ENCODE measurements around the gene RTTN.

The RTTN gene

GRCh38 chr18:70190529-70190928, 15.0 kb downstream of the RTTN start:
- no peaks in the 10 kb centered on the region for H3K9me3 Mint-ChIP-seq
- no peak overlapping the region for H3K27ac Mint-ChIP-seq
- peaks cover 8% of the 10 kb centered on the region for H3K4me1 Mint-ChIP-seq (ENCODE audit: low read depth)
- no peaks in the 10 kb centered on the region for H3K27me3 Mint-ChIP-seq (ENCODE audit: low read depth)
- H3K36me3 Mint-ChIP-seq (ENCODE audit: low read depth) = peaks cover 52% of the 10 kb centered on the region
- no peak overlapping the region for H3K4me3 Mint-ChIP-seq
- no peak for DNase-seq (ENCODE audit: low spot score)

DNA sequence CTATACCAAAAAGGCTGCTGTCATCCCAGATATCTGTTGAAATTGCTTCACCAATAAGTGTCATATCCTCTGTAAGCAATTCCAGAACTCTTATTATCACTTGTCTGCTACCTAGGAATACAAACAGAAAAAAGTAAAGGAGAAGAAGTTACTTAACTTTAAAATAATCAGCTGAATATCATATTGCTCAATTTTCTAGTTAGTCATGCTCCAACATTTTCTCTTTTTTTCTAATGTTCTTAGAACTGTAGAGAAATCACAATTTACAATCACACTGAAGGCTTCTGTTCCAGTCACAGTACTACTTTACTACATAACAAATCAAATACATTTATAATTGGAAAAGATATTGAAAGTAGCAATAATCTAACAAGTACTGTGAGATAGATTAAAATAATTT, 17.4 kb downstream of the RTTN start:
- Mint-ChIP-seq H3K9me3 (no peaks in the 10 kb centered on the region), H3K36me3 (ENCODE audit: low read depth) (peaks cover 55% of the 10 kb centered on the region), H3K27me3 (ENCODE audit: low read depth) (no peaks in the 10 kb centered on the region), H3K4me3 (no peak overlapping the region), H3K27ac (no peak overlapping the region), H3K4me1 (ENCODE audit: low read depth) (no peaks in the 10 kb centered on the region)
- no peak for DNase-seq (ENCODE audit: low spot score)

DNA sequence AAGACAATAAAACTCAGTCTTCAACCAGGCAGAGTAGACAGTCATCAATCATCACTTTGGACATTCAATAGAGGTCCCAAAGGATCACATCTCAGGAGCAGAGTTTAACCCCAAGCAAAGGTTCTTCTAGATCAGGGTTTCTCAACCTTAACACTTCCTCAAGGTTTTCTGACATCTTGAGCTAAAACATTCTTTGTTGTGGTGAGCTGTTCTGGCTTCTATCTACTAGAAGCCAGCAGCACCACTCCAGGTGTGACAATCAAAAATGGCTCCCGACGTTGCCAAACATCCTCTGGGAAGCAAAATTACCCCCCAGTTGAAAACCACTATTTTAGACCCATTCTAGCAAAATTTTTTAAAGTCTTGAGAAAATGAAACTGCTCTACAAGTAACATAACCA, 22.0 kb downstream of the RTTN start:
- no peak for DNase-seq (ENCODE audit: low spot score)
- no peaks in the 10 kb centered on the region for H3K27me3 Mint-ChIP-seq (ENCODE audit: low read depth)
- H3K4me1 Mint-ChIP-seq (ENCODE audit: low read depth) = no peaks in the 10 kb centered on the region
- H3K27ac Mint-ChIP-seq = no peak overlapping the region
- no peak overlapping the region for H3K4me3 Mint-ChIP-seq
- H3K9me3 Mint-ChIP-seq = no peaks in the 10 kb centered on the region
- H3K36me3 Mint-ChIP-seq (ENCODE audit: low read depth) = peaks cover 47% of the 10 kb centered on the region

DNA sequence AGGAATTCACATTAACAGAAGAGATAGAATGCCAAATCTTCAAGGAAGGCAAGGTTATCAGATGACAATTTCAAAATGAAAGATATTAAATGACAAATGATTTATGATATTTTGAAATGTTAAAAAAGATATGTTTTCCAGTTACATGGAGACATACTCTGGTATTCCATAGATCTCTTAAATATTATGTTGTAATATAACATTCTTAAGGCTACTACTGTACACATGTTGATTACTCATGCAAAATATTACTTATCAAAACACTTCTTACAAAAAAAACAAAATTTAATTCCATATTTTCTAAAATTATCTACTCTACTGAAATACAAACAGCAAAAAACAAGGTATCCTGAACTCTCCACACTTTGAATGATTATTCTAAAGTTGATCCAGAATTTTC, 22.9 kb downstream of the RTTN start:
- no peaks in the 10 kb centered on the region for H3K9me3 Mint-ChIP-seq
- H3K27ac Mint-ChIP-seq = no peak overlapping the region
- H3K4me3 Mint-ChIP-seq = no peak overlapping the region
- H3K36me3 Mint-ChIP-seq (ENCODE audit: low read depth) = peaks cover 45% of the 10 kb centered on the region
- no peaks in the 10 kb centered on the region for H3K4me1 Mint-ChIP-seq (ENCODE audit: low read depth)
- no peaks in the 10 kb centered on the region for H3K27me3 Mint-ChIP-seq (ENCODE audit: low read depth)
- no peak for DNase-seq (ENCODE audit: low spot score)

GRCh38 chr18:70181725-70182124, 23.8 kb downstream of the RTTN start:
- Mint-ChIP-seq H3K4me1 (ENCODE audit: low read depth) (no peaks in the 10 kb centered on the region), H3K27me3 (ENCODE audit: low read depth) (no peaks in the 10 kb centered on the region), H3K4me3 (no peak overlapping the region), H3K9me3 (no peaks in the 10 kb centered on the region), H3K36me3 (ENCODE audit: low read depth) (peaks cover 42% of the 10 kb centered on the region), H3K27ac (no peak overlapping the region)
- no peak for DNase-seq (ENCODE audit: low spot score)

DNA sequence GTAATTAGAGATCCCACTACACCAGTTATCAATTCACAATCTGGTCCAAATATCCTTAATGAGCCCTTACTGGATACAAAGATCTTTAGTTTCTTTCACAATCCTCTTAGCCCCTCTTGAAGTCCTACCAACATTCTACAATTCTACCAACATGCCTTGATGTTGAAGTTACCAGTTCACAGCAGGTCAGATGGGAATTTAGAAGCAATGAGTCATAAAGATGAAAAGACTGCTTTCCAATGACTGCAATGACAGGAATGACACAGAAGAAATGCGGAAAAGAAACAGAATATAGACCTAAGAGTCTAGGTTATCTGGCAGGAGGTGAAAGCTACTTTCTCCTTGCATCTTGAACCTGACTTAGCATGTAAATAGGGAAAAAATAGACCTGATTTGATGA, 24.5 kb downstream of the RTTN start:
- peaks cover 38% of the 10 kb centered on the region for H3K36me3 Mint-ChIP-seq (ENCODE audit: low read depth)
- no peaks in the 10 kb centered on the region for H3K27me3 Mint-ChIP-seq (ENCODE audit: low read depth)
- H3K27ac Mint-ChIP-seq = no peak overlapping the region
- H3K9me3 Mint-ChIP-seq = no peaks in the 10 kb centered on the region
- H3K4me1 Mint-ChIP-seq (ENCODE audit: low read depth) = no peaks in the 10 kb centered on the region
- H3K4me3 Mint-ChIP-seq = no peak overlapping the region
- no peak for DNase-seq (ENCODE audit: low spot score)

GRCh38 chr18:70176537-70176936, 28.9 kb downstream of the RTTN start:
- no peaks in the 10 kb centered on the region for H3K9me3 Mint-ChIP-seq
- H3K36me3 Mint-ChIP-seq (ENCODE audit: low read depth) = peaks cover 19% of the 10 kb centered on the region
- no peak overlapping the region for H3K27ac Mint-ChIP-seq
- H3K4me1 Mint-ChIP-seq (ENCODE audit: low read depth) = no peaks in the 10 kb centered on the region
- no peak for DNase-seq (ENCODE audit: low spot score)
- no peak overlapping the region for H3K4me3 Mint-ChIP-seq
- no peaks in the 10 kb centered on the region for H3K27me3 Mint-ChIP-seq (ENCODE audit: low read depth)

- Mint-ChIP-seq H3K27ac (no peak overlapping the region), H3K4me1 (ENCODE audit: low read depth) (peaks cover under 1% of the 10 kb centered on the region), H3K4me3 (no peak overlapping the region), H3K9me3 (no peaks in the 10 kb centered on the region), H3K36me3 (ENCODE audit: low read depth) (peaks cover 16% of the 10 kb centered on the region), H3K27me3 (ENCODE audit: low read depth) (no peaks in the 10 kb centered on the region)
- DNase-seq (ENCODE audit: low spot score) = no peak
Measured at GRCh38 chr18:70175216-70175615, 30.3 kb downstream of the RTTN start.

- Mint-ChIP-seq H3K27me3 (ENCODE audit: low read depth) (no peaks in the 10 kb centered on the region), H3K9me3 (no peaks in the 10 kb centered on the region), H3K4me3 (no peak overlapping the region), H3K36me3 (ENCODE audit: low read depth) (peaks cover 8% of the 10 kb centered on the region), H3K4me1 (ENCODE audit: low read depth) (peaks cover 2% of the 10 kb centered on the region), H3K27ac (no peak overlapping the region)
- DNase-seq (ENCODE audit: low spot score) = no peak
Measured at GRCh38 chr18:70172225-70172624, 33.3 kb downstream of the RTTN start.

- H3K27ac Mint-ChIP-seq = no peak overlapping the region
- DNase-seq (ENCODE audit: low spot score) = no peak
- H3K9me3 Mint-ChIP-seq = no peaks in the 10 kb centered on the region
- peaks cover 9% of the 10 kb centered on the region for H3K4me1 Mint-ChIP-seq (ENCODE audit: low read depth)
- H3K36me3 Mint-ChIP-seq (ENCODE audit: low read depth) = peaks cover 8% of the 10 kb centered on the region
- H3K4me3 Mint-ChIP-seq = no peak overlapping the region
- no peaks in the 10 kb centered on the region for H3K27me3 Mint-ChIP-seq (ENCODE audit: low read depth)
Measured at GRCh38 chr18:70169747-70170146, 35.7 kb downstream of the RTTN start.

DNA sequence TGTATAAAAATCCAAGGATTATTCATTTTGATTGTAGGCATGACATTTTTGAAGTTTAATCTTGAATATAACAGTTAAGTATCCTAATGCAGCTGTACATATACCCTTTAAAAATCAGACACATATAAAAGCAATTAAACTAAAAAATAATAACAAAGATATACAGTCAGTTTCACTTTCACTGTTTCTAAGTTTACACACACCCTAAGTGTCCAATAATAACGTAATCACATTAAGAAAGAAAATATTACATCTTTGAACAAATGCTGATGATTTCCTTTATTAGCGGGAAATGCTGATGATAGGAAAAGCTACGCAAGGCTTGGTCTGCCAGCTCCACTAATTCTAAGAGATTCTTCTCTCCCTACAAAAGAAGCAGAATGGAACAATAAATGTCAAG, 38.8 kb downstream of the RTTN start:
- peaks cover 9% of the 10 kb centered on the region for H3K4me1 Mint-ChIP-seq (ENCODE audit: low read depth)
- no peak overlapping the region for H3K4me3 Mint-ChIP-seq
- DNase-seq (ENCODE audit: low spot score) = no peak
- peaks cover 28% of the 10 kb centered on the region for H3K36me3 Mint-ChIP-seq (ENCODE audit: low read depth)
- H3K27ac Mint-ChIP-seq = no peak overlapping the region
- peaks cover 8% of the 10 kb centered on the region for H3K9me3 Mint-ChIP-seq
- no peaks in the 10 kb centered on the region for H3K27me3 Mint-ChIP-seq (ENCODE audit: low read depth)

GRCh38 chr18:70165936-70166335, 39.6 kb downstream of the RTTN start:
- DNase-seq (ENCODE audit: low spot score) = no peak
- Mint-ChIP-seq H3K36me3 (ENCODE audit: low read depth) (peaks cover 35% of the 10 kb centered on the region), H3K4me3 (no peak overlapping the region), H3K27me3 (ENCODE audit: low read depth) (no peaks in the 10 kb centered on the region), H3K9me3 (peaks cover 15% of the 10 kb centered on the region), H3K27ac (no peak overlapping the region), H3K4me1 (ENCODE audit: low read depth) (peaks cover 9% of the 10 kb centered on the region)

DNA sequence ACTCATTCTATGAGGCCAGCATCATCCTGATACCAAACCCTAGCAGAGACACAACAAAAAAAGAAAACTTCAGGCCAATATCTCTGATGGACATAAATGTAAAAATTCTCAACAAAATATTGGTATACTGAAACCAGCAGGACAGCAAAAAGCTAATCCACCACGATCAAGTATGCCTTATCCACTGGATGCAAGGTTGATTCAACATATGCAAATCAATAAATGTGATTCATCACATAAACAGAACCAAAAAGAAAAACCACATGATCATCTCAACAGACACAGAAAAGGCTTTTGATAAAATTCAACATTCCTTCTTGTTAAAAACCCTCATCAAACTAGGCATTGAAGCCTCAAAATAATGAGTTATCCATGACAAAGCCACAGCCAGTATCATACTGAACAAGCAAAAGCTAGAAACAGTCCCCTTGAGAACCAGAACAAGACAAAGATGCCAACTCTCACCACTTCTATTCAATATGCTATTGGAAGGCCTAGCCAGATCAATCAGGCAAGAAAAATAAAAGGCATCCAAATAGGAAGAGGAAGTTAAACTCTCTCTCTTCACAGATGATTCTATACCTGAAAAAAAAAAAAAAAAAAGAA, 45.3 kb downstream of the RTTN start:
- no peak overlapping the region for H3K27ac Mint-ChIP-seq
- no peak for DNase-seq (ENCODE audit: low spot score)

GRCh38 chr18:70158992-70159717, 46.3 kb downstream of the RTTN start:
- Mint-ChIP-seq H3K4me1 (ENCODE audit: low read depth) (peaks cover 17% of the 10 kb centered on the region), H3K9me3 (peaks cover 18% of the 10 kb centered on the region), H3K27me3 (ENCODE audit: low read depth) (no peaks in the 10 kb centered on the region), H3K4me3 (no peak overlapping the region), H3K36me3 (ENCODE audit: low read depth) (peaks cover 65% of the 10 kb centered on the region), H3K27ac (no peak overlapping the region)
- DNase-seq (ENCODE audit: low spot score) = no peak

More for the DNA sequence above, 45.3 kb downstream of the RTTN start:
- Mint-ChIP-seq H3K9me3 (peaks cover 18% of the 10 kb centered on the region), H3K27me3 (ENCODE audit: low read depth) (no peaks in the 10 kb centered on the region), H3K4me1 (ENCODE audit: low read depth) (peaks cover 9% of the 10 kb centered on the region), H3K4me3 (no peak overlapping the region), H3K36me3 (ENCODE audit: low read depth) (peaks cover 63% of the 10 kb centered on the region)

DNA sequence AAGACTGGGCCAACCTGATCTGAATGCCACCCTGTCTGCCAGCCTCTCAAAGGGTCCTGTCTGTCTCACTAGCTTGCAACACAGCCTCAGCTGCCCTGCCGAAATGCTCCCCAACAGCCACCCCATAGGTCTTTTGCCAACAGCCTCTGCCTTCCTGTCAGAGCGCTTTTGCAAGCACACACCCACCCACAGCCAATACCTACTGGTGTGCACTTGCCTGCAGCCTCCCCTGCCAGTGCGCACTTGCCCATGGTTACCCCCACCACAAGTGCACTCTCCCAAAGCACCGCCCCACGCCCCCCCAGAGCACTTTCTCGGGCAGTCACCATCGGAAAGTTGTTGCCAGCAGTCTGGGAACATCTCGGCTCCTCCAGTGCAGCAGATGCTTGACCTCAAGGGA, 48.6 kb downstream of the RTTN start:
- H3K4me3 Mint-ChIP-seq = no peak overlapping the region
- peaks cover 10% of the 10 kb centered on the region for H3K9me3 Mint-ChIP-seq
- H3K4me1 Mint-ChIP-seq (ENCODE audit: low read depth) = peaks cover 19% of the 10 kb centered on the region
- H3K27me3 Mint-ChIP-seq (ENCODE audit: low read depth) = no peaks in the 10 kb centered on the region
- H3K36me3 Mint-ChIP-seq (ENCODE audit: low read depth) = peaks cover 47% of the 10 kb centered on the region
- H3K27ac Mint-ChIP-seq = no peak overlapping the region
- no peak for DNase-seq (ENCODE audit: low spot score)

All from T-helper 2 cell treated with Interferon-gamma antibody and Interleukin-4, amounts not matched to agents 5 μg/mL and 100 μg/mL, for 36 hours (primary cell).